ENCODE data around the gene SYNJ1. TPM values are rescaled to one million over a fixed set of nuclear protein-coding genes. Genes with fewer than 3 reads are reported as not detected.
A peak's percentile ranks its signal among the peaks of the same experiment; 100 is the strongest.

The SYNJ1 gene
- total and polyA plus RNA-seq, 2 of the 13 experiments (the other 11 are each of a cell fraction or from before 2014, with no cell fraction given) = 2.0 to 2.7 TPM

DNA sequence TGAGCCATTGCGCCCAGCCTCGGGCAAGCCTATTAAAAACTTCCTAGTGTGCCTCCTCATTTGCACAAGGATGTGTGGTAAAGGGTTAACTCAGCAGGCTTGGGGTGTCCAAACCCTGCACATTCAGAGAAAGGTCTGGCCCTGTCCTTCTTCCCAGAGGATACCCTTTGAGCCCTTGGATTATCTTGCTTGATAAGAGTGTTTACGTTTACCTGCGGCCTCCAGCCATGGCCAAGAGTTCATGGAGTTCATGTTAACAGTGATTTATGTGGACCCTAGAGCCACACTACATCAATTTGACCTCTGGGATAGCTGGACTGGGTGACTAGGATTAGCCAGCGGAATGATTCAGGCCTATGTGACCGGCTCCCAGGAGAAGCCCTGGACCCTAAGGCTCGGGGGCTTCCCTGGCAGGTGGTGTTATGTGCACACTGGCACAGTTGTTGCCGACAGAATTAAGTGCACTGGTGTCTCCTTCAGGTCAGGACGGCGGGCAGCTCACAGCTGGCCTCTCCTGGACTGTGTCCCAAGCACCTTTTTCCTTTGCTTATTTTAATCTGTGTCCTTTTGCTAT, 134.8 kb downstream of the SYNJ1 start (continued):
- peak; percentile 76; the same call in 1 of the 2 replicates for TF ChIP-seq ZBTB10 (CRISPR knock-in tag; IDR thresholded peaks at IDR 0.05; ENCODE audit: borderline replicate concordance)
- peak; percentile 89 for TF ChIP-seq CREM (IDR thresholded peaks at IDR 0.05)
- TF ChIP-seq CREM (CRISPR knock-in tag; IDR thresholded peaks at IDR 0.05) = no peak
- no peak for TF ChIP-seq ZNF234 (CRISPR knock-in tag; conservative IDR thresholded peaks at IDR 0.05)
- TF ChIP-seq ZNF576 (CRISPR knock-in tag; IDR thresholded peaks at IDR 0.05) = no peak
- TF ChIP-seq ZSCAN21 (CRISPR knock-in tag; IDR thresholded peaks at IDR 0.05; ENCODE audit: borderline replicate concordance) = no peak
- peak; percentile 91 for TF ChIP-seq ZMYM2 (CRISPR knock-in tag; IDR thresholded peaks at IDR 0.05)
- no peak for TF ChIP-seq ZNF7 (CRISPR knock-in tag; IDR thresholded peaks at IDR 0.05)
- no peak for TF ChIP-seq BRCA1 (CRISPR knock-in tag; IDR thresholded peaks at IDR 0.05)
- peak; percentile 30; the same call in 1 of the 2 replicates for TF ChIP-seq ZNF607 (CRISPR knock-in tag; IDR thresholded peaks at IDR 0.05; ENCODE audit: borderline replicate concordance)
- TF ChIP-seq, protein P1, sequence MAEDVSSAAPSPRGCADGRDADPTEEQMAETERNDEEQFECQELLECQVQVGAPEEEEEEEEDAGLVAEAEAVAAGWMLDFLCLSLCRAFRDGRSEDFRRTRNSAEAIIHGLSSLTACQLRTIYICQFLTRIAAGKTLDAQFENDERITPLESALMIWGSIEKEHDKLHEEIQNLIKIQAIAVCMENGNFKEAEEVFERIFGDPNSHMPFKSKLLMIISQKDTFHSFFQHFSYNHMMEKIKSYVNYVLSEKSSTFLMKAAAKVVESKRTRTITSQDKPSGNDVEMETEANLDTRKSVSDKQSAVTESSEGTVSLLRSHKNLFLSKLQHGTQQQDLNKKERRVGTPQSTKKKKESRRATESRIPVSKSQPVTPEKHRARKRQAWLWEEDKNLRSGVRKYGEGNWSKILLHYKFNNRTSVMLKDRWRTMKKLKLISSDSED (CRISPR knock-in tag; IDR thresholded peaks at IDR 0.05) = no peak
- TF ChIP-seq SP2 (CRISPR knock-in tag; IDR thresholded peaks at IDR 0.05) = no peak
- TF ChIP-seq SMAD1 (CRISPR knock-in tag; IDR thresholded peaks at IDR 0.05; ENCODE audit: borderline replicate concordance, low read depth) = no peak
- no peak for TF ChIP-seq HNRNPUL1 (IDR thresholded peaks at IDR 0.05; ENCODE audit: low read depth, low read length)
- no peak for TF ChIP-seq HMGXB3 (CRISPR knock-in tag; IDR thresholded peaks at IDR 0.05; ENCODE audit: borderline replicate concordance)
- TF ChIP-seq, protein P2, sequence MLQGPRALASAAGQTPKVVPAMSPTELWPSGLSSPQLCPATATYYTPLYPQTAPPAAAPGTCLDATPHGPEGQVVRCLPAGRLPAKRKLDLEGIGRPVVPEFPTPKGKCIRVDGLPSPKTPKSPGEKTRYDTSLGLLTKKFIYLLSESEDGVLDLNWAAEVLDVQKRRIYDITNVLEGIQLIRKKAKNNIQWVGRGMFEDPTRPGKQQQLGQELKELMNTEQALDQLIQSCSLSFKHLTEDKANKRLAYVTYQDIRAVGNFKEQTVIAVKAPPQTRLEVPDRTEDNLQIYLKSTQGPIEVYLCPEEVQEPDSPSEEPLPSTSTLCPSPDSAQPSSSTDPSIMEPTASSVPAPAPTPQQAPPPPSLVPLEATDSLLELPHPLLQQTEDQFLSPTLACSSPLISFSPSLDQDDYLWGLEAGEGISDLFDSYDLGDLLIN (CRISPR knock-in tag; IDR thresholded peaks at IDR 0.05; ENCODE audit: borderline replicate concordance) = no peak
